GM12873 (cell line): ENCODE data around the gene NDUFV2.

Experiments used
- TF ChIP-seq, protein P1 (sequence below): IDR thresholded peaks from 2 replicates; pipeline ENCODE4 v1.5.1; 2012; ENCODE audit warnings: low read depth, mild to moderate bottlenecking, moderate library complexity, low read length, control low read depth; ENCODE audit not compliant: insufficient read depth; ENCODE audit errors: missing control alignments

NDUFV2 gene

GRCh38 chr18:9100796-9101195 is 1.7 kb upstream of the NDUFV2 start:
- TF ChIP-seq, protein P1, sequence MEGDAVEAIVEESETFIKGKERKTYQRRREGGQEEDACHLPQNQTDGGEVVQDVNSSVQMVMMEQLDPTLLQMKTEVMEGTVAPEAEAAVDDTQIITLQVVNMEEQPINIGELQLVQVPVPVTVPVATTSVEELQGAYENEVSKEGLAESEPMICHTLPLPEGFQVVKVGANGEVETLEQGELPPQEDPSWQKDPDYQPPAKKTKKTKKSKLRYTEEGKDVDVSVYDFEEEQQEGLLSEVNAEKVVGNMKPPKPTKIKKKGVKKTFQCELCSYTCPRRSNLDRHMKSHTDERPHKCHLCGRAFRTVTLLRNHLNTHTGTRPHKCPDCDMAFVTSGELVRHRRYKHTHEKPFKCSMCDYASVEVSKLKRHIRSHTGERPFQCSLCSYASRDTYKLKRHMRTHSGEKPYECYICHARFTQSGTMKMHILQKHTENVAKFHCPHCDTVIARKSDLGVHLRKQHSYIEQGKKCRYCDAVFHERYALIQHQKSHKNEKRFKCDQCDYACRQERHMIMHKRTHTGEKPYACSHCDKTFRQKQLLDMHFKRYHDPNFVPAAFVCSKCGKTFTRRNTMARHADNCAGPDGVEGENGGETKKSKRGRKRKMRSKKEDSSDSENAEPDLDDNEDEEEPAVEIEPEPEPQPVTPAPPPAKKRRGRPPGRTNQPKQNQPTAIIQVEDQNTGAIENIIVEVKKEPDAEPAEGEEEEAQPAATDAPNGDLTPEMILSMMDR, result no peak

- TF ChIP-seq, protein P1, result no peak
Measured at GRCh38 chr18:9101730-9102507, 580 bp upstream of the NDUFV2 start.

DNA sequence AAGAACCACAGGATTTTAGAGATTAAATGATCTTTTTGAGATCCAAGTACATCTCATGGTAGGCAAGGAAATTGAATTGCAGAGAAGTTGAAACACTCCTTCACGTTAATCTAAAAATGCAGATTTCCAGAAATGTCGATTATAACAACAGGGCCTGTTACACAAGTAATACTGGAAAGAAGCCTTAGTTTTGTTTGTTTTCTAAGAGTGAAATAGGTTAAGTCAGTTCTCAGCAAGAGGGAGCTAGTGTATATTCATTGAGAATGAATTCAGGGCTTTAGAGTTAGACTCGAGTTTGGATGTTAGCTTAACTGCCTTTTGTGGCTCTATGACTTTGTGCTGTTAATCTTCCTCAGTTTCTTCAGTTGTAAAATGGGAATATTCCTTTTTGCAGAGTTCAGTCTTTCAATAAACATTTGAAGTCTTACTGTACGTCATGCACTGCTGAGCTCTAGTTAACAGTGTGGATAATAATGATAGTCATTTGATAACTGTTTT is 926 bp downstream of the NDUFV2 start:
- TF ChIP-seq, protein P1, result no peak

- TF ChIP-seq, protein P1, result no peak
Measured at GRCh38 chr18:9104244-9104901, 1.9 kb downstream of the NDUFV2 start.

DNA sequence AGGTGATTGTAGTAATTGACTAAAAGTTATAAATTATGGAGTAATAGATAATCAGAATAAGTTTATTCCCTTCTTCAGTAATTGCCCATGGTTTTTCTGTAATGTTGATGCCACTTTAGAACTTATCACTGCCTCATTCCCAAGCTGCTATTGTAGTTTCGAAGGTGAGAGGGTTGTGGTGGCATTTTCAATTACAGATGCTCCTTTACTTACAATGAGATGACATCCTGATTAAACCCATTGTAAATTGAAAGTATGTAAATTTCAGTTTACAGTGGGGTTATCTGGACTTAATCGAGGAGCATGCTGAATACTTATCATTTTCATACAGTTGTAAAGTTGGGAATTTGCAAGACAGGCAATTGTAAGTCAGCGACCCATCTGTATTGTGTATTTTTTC is 2.9 kb downstream of the NDUFV2 start:
- TF ChIP-seq, protein P1, result no peak

- TF ChIP-seq, protein P1, result no peak
Measured at GRCh38 chr18:9106094-9106493, 3.6 kb downstream of the NDUFV2 start.

DNA sequence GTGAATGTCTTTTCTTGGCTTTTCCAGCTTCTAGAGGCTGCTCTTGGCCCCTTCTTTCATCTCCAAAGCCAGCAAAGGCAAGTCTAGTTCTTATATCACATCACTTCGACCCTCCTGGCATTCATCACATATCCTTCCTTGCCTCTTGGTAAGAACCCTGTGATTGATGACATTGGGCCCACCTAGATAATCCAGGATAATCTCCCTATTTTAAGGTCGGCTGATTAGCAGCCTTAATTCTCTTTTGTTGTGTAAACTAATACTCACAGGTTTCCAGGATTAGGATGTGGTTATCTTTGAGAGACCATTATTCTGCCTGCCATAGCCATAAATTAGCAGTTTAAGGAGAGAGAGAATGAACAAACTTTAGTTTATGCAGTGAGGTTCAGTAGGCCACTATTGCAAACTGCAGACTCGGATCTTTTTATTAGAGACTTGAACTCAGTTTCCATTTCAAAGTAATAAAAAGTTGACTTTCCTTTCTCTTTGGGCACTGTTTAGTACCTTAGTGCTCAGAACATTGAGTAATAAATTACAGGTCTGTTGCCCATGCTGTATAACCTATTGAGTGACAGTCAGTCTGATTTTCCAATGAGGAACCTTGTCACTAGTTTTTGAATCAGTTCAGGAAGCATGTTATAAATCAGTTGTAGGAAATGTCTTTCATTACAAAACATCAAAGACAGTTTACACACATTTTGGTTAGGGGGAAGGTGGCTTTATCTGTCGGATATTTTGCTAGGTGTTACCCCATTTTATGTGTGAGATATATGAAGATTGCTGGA is 4.5 kb downstream of the NDUFV2 start:
- TF ChIP-seq, protein P1, result no peak
